Activated T-cell treated with anti-CD3 and anti-CD28 coated beads, Interleukin-2, amount 50 U/mL, for 4 hours (primary cell): Measurements from ENCODE around the gene TAL2. TPM values are rescaled to one million over a fixed set of nuclear protein-coding genes. Genes with fewer than 3 reads are reported as not detected.

Source experiments
- ATAC-seq, 2 donors: fragments of 200-7000 bp; cut with Tn5 transposase; one replicate each; pipeline ENCODE4 v1.10.0; 2021
- DNase-seq: peaks from one replicate; pipeline ENCODE4 v3.0.0-alpha.2; 2020
- H3K27me3 Mint-ChIP-seq: one replicate; pipeline ENCODE4 v1.8.0; 2021; ENCODE audit warnings: low read depth, mixed read lengths
- H3K36me3 Mint-ChIP-seq: one replicate; pipeline ENCODE4 v1.8.0; 2022; ENCODE audit warnings: mixed read lengths; ENCODE audit not compliant: insufficient read depth
- H3K4me1 Mint-ChIP-seq: one replicate; pipeline ENCODE4 v1.8.0; 2021; ENCODE audit warnings: low read depth, mixed read lengths
- H3K4me3 Mint-ChIP-seq: one replicate; pipeline ENCODE4 v1.8.0; 2021; ENCODE audit warnings: mild to moderate bottlenecking, moderate library complexity, mixed read lengths
- H3K9me3 Mint-ChIP-seq: one replicate; pipeline ENCODE4 v1.8.0; 2021; ENCODE audit warnings: mixed read lengths
- total RNA-seq, 3 donors: library from RNA; stranded (reverse); gene quantifications; one replicate each; pipeline ENCODE4 v1.2.1, GENCODE V29; 2021

Gene TAL2
- total RNA-seq: under 1 TPM in 2 of 3 donors, not detected in 1; 0.38 to 0.54 TPM

GRCh38 chr9:105662184-105663104 is at the start of gene TAL2:
TAL2 (plus strand) TSS chr9:105662457; CDS start chr9:105662497, 40 bp downstream.
- H3K4me3 Mint-ChIP-seq: no peak within 1 kb of the TSS
- no peaks in the 10 kb centered on the region for H3K9me3 Mint-ChIP-seq
- DNase-seq: no peak
- no peaks in the 10 kb centered on the region for H3K36me3 Mint-ChIP-seq
- H3K27me3 Mint-ChIP-seq: peaks cover 19% of the 10 kb centered on the region
- no peaks in the 10 kb centered on the region for H3K4me1 Mint-ChIP-seq
- ATAC-seq: no peak

DNA sequence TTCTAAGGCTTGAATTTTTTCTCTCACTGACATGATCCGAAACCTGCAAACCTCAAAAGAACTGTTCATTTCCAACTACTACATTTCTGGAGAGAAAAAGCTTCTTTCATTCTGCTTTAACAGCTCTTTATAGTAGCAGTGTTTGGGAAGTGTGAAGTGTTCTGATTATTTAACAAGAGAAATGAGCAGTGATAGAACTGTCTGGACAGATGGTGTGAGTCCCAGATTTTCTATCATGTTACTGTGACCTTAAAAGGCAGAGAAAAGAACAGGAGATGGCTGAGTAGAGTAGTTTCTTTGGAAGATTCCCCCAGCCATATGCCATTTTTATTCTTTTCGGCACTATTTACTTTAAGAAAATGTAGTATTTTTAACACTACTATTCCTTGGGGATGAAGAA is 41.3 kb upstream of the TAL2 start:
- Mint-ChIP-seq H3K4me3 (no peak overlapping the region), H3K36me3 (peaks cover 23% of the 10 kb centered on the region), H3K27me3 (no peaks in the 10 kb centered on the region), H3K4me1 (no peaks in the 10 kb centered on the region), H3K9me3 (no peaks in the 10 kb centered on the region)
- ATAC-seq: no peak
- DNase-seq: no peak

DNA sequence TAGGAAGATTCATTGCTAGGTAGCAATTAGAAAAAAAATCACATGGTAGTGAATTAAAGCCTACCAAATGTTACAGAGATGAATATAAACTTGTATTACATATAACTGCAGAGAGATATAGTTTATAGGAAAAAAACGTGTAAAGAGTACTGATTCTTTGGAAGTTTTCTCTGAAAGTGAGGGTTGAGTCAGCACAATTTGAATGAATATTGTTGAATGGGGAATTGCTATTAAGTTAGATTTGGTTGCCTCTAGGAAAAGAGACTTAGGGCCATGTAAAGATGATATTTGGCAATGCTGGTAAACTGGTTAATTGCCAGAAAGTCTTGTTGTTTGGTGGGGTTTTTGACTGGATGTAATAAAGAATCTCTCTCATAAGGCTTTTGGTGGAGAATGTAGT is 37.2 kb upstream of the TAL2 start:
- Mint-ChIP-seq H3K27me3 (no peaks in the 10 kb centered on the region), H3K4me1 (no peaks in the 10 kb centered on the region), H3K9me3 (no peaks in the 10 kb centered on the region), H3K4me3 (no peak overlapping the region), H3K36me3 (peaks cover 47% of the 10 kb centered on the region)
- no peak for ATAC-seq
- DNase-seq: no peak

DNA sequence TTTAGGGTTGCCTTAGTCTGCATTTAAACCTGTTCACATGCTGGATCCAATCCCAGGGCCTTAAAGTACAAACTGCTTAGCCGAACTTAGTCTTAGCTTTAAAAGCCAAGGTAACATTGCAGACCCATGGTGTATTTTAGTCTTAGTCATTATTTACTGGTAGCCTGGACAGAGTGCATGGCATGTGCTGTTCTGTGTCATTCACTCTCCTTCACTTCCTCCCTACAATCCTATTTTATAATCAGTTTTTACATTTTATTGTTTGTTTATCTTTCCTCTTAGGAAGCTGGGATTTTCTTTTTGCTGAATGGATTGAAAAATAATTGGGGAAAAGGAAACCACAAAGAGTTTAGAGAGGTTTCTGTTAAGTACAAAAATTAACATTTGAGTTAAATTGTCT is 29.4 kb upstream of the TAL2 start:
- ATAC-seq: no peak
- Mint-ChIP-seq H3K9me3 (no peaks in the 10 kb centered on the region), H3K36me3 (peaks cover 34% of the 10 kb centered on the region), H3K27me3 (no peaks in the 10 kb centered on the region), H3K4me3 (no peak overlapping the region), H3K4me1 (no peaks in the 10 kb centered on the region)
- DNase-seq: no peak

DNA sequence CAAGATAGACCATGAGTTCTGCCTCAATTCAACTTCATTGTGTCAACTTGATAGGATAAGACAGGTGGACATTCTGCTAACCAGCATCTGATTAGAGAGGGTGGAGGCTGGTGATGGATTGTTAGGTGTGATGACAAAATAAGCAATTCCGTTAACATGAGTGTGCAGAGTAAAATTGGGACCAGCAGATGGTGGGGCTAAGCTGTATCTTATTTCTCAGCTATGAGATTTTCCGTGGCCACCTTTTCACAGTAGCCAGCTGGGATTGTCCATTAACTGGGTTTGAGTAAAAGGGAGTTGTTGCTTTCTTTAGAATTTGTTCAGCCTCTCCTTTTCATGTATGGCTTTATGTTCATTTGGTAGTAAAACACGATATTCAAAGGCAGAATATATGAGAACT is 28.8 kb upstream of the TAL2 start:
- no peak for DNase-seq
- Mint-ChIP-seq H3K4me1 (no peaks in the 10 kb centered on the region), H3K4me3 (no peak overlapping the region), H3K36me3 (peaks cover 32% of the 10 kb centered on the region), H3K9me3 (no peaks in the 10 kb centered on the region), H3K27me3 (no peaks in the 10 kb centered on the region)
- ATAC-seq: no peak

GRCh38 chr9:105636331-105636730 is 25.9 kb upstream of the TAL2 start:
- no peak for DNase-seq
- no peak for ATAC-seq
- peaks cover 24% of the 10 kb centered on the region for H3K36me3 Mint-ChIP-seq
- no peaks in the 10 kb centered on the region for H3K4me1 Mint-ChIP-seq
- no peaks in the 10 kb centered on the region for H3K9me3 Mint-ChIP-seq
- H3K27me3 Mint-ChIP-seq: no peaks in the 10 kb centered on the region
- H3K4me3 Mint-ChIP-seq: no peak overlapping the region

- Mint-ChIP-seq H3K9me3 (no peaks in the 10 kb centered on the region), H3K4me3 (no peak overlapping the region), H3K27me3 (no peaks in the 10 kb centered on the region), H3K36me3 (peaks cover 29% of the 10 kb centered on the region), H3K4me1 (no peaks in the 10 kb centered on the region)
- DNase-seq: no peak
- ATAC-seq: no peak
Measured at GRCh38 chr9:105637787-105638395, 24.4 kb upstream of the TAL2 start.

DNA sequence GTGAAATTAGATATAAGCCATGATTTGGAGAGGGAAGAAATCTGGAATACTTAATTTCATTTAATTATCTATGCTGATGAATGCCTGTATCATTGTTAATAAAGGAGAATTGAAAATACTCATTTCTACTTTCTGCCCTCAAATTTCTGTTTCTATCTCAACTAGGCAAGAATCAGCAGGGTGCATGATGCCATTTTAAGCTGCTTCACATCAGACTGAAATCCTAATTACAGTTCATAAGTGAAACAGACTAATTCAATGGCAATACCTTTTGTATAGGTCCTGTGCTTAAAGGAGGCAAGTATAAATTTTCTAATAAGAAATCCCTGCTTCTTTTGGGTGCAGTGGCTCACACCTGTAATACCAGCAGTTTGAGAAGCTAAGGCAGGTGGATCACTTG is 22.3 kb upstream of the TAL2 start:
- no peaks in the 10 kb centered on the region for H3K9me3 Mint-ChIP-seq
- H3K36me3 Mint-ChIP-seq: peaks cover 26% of the 10 kb centered on the region
- ATAC-seq: no peak
- H3K4me3 Mint-ChIP-seq: no peak overlapping the region
- no peak for DNase-seq
- no peaks in the 10 kb centered on the region for H3K27me3 Mint-ChIP-seq
- H3K4me1 Mint-ChIP-seq: no peaks in the 10 kb centered on the region

DNA sequence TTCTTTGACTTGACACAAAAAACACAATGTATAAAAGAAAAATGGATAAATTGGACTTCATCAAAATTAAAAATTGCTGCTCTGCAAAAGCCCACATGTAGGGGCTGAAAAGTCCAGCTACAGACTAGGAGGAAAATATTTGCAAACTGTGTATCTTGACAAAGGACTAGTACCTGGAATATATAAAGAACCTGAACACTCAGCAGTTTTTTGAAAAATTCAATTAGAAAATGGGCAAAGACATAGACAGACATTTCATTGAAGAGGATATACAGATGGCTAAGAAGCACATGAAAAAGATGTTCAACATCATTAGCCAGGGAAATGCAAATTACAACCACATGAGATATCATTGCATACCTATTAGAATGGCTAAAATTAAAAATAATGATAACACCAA is 18.5 kb upstream of the TAL2 start:
- Mint-ChIP-seq H3K27me3 (no peaks in the 10 kb centered on the region), H3K4me1 (no peaks in the 10 kb centered on the region), H3K9me3 (no peaks in the 10 kb centered on the region), H3K4me3 (no peak overlapping the region), H3K36me3 (peaks cover 16% of the 10 kb centered on the region)
- DNase-seq (no peak), ATAC-seq (no peak)

GRCh38 chr9:105646879-105647594 is 15.2 kb upstream of the TAL2 start:
- H3K36me3 Mint-ChIP-seq: peaks cover 4% of the 10 kb centered on the region
- H3K27me3 Mint-ChIP-seq: no peaks in the 10 kb centered on the region
- no peaks in the 10 kb centered on the region for H3K4me1 Mint-ChIP-seq
- no peak for ATAC-seq
- H3K9me3 Mint-ChIP-seq: no peaks in the 10 kb centered on the region
- no peak overlapping the region for H3K4me3 Mint-ChIP-seq
- DNase-seq: no peak

GRCh38 chr9:105647595-105648349 is 14.5 kb upstream of the TAL2 start:
- H3K36me3 Mint-ChIP-seq: peaks cover 2% of the 10 kb centered on the region
- H3K9me3 Mint-ChIP-seq: no peaks in the 10 kb centered on the region
- no peaks in the 10 kb centered on the region for H3K27me3 Mint-ChIP-seq
- ATAC-seq (no peak), DNase-seq (no peak)
- H3K4me1 Mint-ChIP-seq: no peaks in the 10 kb centered on the region
- H3K4me3 Mint-ChIP-seq: no peak overlapping the region

DNA sequence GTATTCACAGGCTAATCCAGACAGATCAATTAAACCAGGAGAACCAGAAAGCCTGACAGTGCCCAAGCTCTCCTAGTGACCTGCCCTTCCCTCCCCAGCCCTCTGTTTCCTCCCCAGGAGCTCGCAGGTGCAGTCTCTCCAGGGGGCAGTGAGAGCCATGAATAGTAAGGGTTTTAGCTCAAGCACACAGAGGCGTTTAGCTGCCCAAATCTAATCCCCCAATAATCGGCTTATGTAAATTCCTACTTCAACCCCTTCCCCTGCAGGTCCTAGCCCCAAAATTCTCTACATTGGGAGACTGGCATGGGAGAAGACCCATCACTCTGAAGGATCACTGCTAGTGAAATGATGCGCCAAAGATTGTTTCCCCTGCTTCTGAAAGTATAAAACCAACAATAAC is 10.5 kb upstream of the TAL2 start:
- ATAC-seq: no peak
- H3K4me1 Mint-ChIP-seq: peaks cover 7% of the 10 kb centered on the region
- H3K27me3 Mint-ChIP-seq: peaks cover 12% of the 10 kb centered on the region
- no peak for DNase-seq
- no peaks in the 10 kb centered on the region for H3K9me3 Mint-ChIP-seq
- H3K36me3 Mint-ChIP-seq: no peaks in the 10 kb centered on the region
- no peak overlapping the region for H3K4me3 Mint-ChIP-seq

GRCh38 chr9:105656131-105656921 is 5.9 kb upstream of the TAL2 start:
- no peaks in the 10 kb centered on the region for H3K36me3 Mint-ChIP-seq
- peaks cover 34% of the 10 kb centered on the region for H3K27me3 Mint-ChIP-seq
- ATAC-seq: peak; percentile 54 to 64
- peak overlapping the region; percentile 70 for H3K4me3 Mint-ChIP-seq
- H3K4me1 Mint-ChIP-seq: peaks cover 10% of the 10 kb centered on the region
- H3K9me3 Mint-ChIP-seq: no peaks in the 10 kb centered on the region
- DNase-seq: no peak
